Measurements from ENCODE around the gene SLCO1B3.

DNA sequence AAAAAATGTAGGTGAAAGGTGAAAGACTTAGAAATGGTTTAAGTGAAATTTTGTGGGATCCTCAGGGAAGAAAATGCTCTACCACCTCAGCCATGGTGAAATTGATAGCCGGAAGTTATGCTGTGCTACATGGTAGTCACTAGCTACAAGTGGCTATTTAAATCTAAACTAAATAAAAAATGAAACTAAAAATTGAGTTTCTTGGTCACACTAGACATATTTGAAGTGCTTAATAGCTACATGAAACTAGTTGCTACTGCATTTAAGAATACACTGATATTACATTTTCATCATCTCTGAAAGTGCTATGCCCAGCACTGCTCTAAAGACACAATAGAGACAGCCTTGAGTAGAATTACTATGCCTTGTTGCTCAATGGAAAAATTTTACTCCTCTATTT lies 10.3 kb upstream of the SLCO1B3 start:
- TF ChIP-seq POLR2A (IDR thresholded peaks at IDR 0.05): no peak
- TF ChIP-seq, protein P1, sequence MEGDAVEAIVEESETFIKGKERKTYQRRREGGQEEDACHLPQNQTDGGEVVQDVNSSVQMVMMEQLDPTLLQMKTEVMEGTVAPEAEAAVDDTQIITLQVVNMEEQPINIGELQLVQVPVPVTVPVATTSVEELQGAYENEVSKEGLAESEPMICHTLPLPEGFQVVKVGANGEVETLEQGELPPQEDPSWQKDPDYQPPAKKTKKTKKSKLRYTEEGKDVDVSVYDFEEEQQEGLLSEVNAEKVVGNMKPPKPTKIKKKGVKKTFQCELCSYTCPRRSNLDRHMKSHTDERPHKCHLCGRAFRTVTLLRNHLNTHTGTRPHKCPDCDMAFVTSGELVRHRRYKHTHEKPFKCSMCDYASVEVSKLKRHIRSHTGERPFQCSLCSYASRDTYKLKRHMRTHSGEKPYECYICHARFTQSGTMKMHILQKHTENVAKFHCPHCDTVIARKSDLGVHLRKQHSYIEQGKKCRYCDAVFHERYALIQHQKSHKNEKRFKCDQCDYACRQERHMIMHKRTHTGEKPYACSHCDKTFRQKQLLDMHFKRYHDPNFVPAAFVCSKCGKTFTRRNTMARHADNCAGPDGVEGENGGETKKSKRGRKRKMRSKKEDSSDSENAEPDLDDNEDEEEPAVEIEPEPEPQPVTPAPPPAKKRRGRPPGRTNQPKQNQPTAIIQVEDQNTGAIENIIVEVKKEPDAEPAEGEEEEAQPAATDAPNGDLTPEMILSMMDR (IDR thresholded peaks at IDR 0.05): no peak

All from thyroid gland (tissue), 4 donors.